SU-DHL-6 (cell line): ENCODE results near the gene NCOA4.
"Not testable (repeated sequence)": the region's sequence is repeated elsewhere in the genome, so short reads cannot be mapped to it uniquely, and the experiment has no call there.

Source experiments
- EZH2phosphoT487 ChIP-seq: fragments of 200-600 bp; sonication (generic), shearing (Covaris generic); conservative IDR thresholded peaks from 2 replicates; pipeline ENCODE4 v1.6.1; 2018; ENCODE audit warnings: mild to moderate bottlenecking, antibody characterized with exemption, low read length, moderate library complexity, mixed read lengths
- TF ChIP-seq, protein P1 (sequence below): fragments of 200-600 bp; sonication (generic); IDR thresholded peaks from one replicate; pipeline ENCODE4 v1.5.1; 2017; ENCODE audit warnings: antibody characterized with exemption, mild to moderate bottlenecking, low read length, moderate library complexity; ENCODE audit not compliant: insufficient read depth, poor library complexity, severe bottlenecking

DNA sequence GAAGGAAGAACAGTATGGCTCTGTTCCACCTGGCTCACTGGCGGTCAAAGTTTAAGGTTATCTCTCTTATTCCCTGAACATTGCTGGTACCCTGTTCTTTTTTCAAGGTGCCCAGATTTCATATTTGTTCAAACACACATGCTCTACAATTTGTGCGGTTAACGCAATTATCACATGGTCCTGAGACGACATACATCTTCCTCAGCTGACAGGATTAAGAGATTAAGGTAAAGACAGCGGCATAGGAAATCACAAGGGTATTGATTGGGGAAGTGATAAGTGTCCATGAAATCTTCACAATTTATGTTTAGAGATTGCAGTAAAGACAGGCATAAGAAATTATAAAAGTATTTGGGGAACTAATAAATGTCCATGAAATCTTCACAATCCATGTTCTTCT, 30.5 kb downstream of the NCOA4 start:
- TF ChIP-seq, protein P1, sequence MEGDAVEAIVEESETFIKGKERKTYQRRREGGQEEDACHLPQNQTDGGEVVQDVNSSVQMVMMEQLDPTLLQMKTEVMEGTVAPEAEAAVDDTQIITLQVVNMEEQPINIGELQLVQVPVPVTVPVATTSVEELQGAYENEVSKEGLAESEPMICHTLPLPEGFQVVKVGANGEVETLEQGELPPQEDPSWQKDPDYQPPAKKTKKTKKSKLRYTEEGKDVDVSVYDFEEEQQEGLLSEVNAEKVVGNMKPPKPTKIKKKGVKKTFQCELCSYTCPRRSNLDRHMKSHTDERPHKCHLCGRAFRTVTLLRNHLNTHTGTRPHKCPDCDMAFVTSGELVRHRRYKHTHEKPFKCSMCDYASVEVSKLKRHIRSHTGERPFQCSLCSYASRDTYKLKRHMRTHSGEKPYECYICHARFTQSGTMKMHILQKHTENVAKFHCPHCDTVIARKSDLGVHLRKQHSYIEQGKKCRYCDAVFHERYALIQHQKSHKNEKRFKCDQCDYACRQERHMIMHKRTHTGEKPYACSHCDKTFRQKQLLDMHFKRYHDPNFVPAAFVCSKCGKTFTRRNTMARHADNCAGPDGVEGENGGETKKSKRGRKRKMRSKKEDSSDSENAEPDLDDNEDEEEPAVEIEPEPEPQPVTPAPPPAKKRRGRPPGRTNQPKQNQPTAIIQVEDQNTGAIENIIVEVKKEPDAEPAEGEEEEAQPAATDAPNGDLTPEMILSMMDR: not testable (repeated sequence)
- TF ChIP-seq EZH2phosphoT487: not testable (repeated sequence)
